WERI-Rb-1 (cell line): ENCODE data around the gene CCR8.
"Not testable (repeated sequence)": the region's sequence is repeated elsewhere in the genome, so short reads cannot be mapped to it uniquely, and the experiment has no call there.

Experiments
- DNase-seq: peaks from one replicate; pipeline ENCODE4 v3.0.0-alpha.2; 2020
- H3K27ac ChIP-seq: fragments of 250-450 bp; sonication (Bioruptor Pico); 2 replicates; pipeline ENCODE4 v1.5.1; 2020; ENCODE audit warnings: mild to moderate bottlenecking, moderate library complexity
- H3K27me3 ChIP-seq: fragments of 250-450 bp; sonication (Bioruptor Pico); 2 replicates; pipeline ENCODE4 v1.5.1; 2021; ENCODE audit warnings: mild to moderate bottlenecking, low read depth, moderate library complexity; ENCODE audit not compliant: insufficient read depth, severe bottlenecking
- H3K36me3 ChIP-seq: fragments of 250-450 bp; sonication (Bioruptor Pico); 2 replicates; pipeline ENCODE4 v1.5.1; 2020; ENCODE audit warnings: mild to moderate bottlenecking, moderate library complexity
- H3K4me3 ChIP-seq: 2 replicates; pipeline ENCODE4 v1.5.1; 2011; ENCODE audit warnings: low read depth, mild to moderate bottlenecking, control low read depth, low read length
- H3K9me3 ChIP-seq: fragments of 250-450 bp; sonication (Bioruptor Pico); 2 replicates; pipeline ENCODE4 v1.5.1; 2021; ENCODE audit warnings: mild to moderate bottlenecking, moderate library complexity; ENCODE audit not compliant: severe bottlenecking
- TF ChIP-seq, protein P1 (sequence below): IDR thresholded peaks from 2 replicates; pipeline ENCODE4 v1.5.1; 2011; ENCODE audit warnings: low read depth, mild to moderate bottlenecking, control low read depth, inconsistent platforms, low read length

The CCR8 gene

GRCh38 chr3:39317571-39318169 is 11.8 kb upstream of the CCR8 start:
- Histone ChIP-seq H3K27ac (no peak overlapping the region), H3K36me3 (no peaks in the 10 kb centered on the region), H3K9me3 (no peaks in the 10 kb centered on the region), H3K4me3 (no peak overlapping the region), H3K27me3 (no peaks in the 10 kb centered on the region)
- no peak for DNase-seq
- TF ChIP-seq, protein P1, sequence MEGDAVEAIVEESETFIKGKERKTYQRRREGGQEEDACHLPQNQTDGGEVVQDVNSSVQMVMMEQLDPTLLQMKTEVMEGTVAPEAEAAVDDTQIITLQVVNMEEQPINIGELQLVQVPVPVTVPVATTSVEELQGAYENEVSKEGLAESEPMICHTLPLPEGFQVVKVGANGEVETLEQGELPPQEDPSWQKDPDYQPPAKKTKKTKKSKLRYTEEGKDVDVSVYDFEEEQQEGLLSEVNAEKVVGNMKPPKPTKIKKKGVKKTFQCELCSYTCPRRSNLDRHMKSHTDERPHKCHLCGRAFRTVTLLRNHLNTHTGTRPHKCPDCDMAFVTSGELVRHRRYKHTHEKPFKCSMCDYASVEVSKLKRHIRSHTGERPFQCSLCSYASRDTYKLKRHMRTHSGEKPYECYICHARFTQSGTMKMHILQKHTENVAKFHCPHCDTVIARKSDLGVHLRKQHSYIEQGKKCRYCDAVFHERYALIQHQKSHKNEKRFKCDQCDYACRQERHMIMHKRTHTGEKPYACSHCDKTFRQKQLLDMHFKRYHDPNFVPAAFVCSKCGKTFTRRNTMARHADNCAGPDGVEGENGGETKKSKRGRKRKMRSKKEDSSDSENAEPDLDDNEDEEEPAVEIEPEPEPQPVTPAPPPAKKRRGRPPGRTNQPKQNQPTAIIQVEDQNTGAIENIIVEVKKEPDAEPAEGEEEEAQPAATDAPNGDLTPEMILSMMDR = no peak

GRCh38 chr3:39318301-39318700 is 11.2 kb upstream of the CCR8 start:
- no peak for DNase-seq
- Histone ChIP-seq H3K27me3 (no peaks in the 10 kb centered on the region), H3K4me3 (no peak overlapping the region), H3K36me3 (no peaks in the 10 kb centered on the region), H3K9me3 (no peaks in the 10 kb centered on the region), H3K27ac (no peak overlapping the region)
- TF ChIP-seq, protein P1 = no peak

- H3K27ac ChIP-seq = no peak overlapping the region
- H3K27me3 ChIP-seq = no peaks in the 10 kb centered on the region
- no peak for DNase-seq
- H3K4me3 ChIP-seq = no peak overlapping the region
- H3K9me3 ChIP-seq = no peaks in the 10 kb centered on the region
- TF ChIP-seq, protein P1 = no peak
- no peaks in the 10 kb centered on the region for H3K36me3 ChIP-seq
Observed at GRCh38 chr3:39319249-39319648, 10.3 kb upstream of the CCR8 start.

GRCh38 chr3:39321574-39321983 is 7.9 kb upstream of the CCR8 start:
- DNase-seq, H3K9me3 ChIP-seq, H3K36me3 ChIP-seq, H3K27me3 ChIP-seq, H3K4me3 ChIP-seq, H3K27ac ChIP-seq: not testable (repeated sequence)

DNA sequence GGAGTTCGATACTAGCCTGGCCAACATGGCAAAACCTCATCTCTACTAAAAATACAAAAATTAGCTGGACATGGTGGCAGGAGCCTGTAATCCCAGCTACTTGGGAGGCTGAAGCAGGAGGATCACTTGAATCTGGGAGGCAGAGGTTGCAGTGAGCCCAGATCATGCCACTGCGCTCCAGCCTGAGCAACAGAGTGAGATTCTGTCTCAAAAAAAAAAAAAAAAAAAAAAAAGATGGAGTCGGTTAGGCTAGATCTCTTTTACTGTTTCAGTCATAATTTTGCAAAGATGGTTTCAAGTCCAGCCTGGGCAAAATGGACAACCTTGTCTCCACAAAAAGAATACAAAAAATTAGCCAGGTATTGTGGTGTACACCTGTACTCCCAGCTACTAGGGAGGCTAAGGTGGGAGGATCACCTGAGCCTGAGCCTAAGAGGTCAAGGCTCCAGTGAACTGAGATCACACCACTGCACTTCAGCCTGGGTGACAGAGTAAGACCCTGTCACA is 7.2 kb upstream of the CCR8 start:
- H3K27ac ChIP-seq = not testable (repeated sequence)

DNA sequence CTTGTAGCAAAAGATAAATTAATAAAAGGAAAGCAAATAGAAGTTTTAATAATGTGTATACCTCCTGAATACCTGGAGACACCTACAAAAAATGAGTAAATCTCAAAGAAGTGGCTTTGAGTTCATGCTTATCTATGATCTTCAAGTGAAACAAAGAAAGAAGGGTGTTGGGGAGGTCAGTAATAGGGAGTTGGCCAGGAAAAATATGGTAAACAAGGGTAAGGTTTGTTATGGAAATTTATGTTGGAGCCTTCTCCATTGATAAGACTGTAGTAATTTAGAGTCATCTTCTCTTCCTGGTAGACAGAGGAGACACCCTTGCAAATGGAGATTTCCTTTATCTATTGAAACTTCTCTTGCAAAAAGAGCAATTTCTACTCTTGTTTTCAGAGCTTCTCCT is 6.6 kb upstream of the CCR8 start:
- Histone ChIP-seq H3K4me3 (no peak overlapping the region), H3K27ac (no peak overlapping the region), H3K9me3 (no peaks in the 10 kb centered on the region), H3K36me3 (no peaks in the 10 kb centered on the region), H3K27me3 (no peaks in the 10 kb centered on the region)
- no peak for DNase-seq
- TF ChIP-seq, protein P1 = no peak

More for the DNA sequence above, 7.2 kb upstream of the CCR8 start:
- not testable (repeated sequence) for DNase-seq, H3K4me3 ChIP-seq, H3K27me3 ChIP-seq, H3K9me3 ChIP-seq, H3K36me3 ChIP-seq

DNA sequence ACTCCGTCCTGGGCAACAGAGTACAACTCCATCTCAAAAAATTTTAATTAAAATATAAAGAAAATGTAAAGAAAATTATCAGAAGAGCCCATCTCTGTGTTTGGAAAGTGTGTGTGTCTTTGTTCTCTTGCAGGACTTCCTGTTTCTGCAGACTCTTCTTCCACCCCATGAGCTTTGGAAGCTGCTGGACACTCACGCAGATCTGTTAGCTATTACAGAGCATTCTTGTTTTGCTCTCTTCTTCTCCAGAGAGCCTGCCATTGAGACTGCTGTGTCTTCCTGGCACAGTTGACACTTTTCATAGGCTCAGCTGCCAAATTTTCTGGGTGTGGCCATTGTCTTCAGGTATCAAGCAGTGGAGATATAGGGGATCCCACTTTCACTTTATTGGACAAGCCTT is 6.0 kb upstream of the CCR8 start:
- Histone ChIP-seq H3K36me3 (no peaks in the 10 kb centered on the region), H3K27me3 (no peaks in the 10 kb centered on the region), H3K27ac (no peak overlapping the region), H3K9me3 (peaks cover 1% of the 10 kb centered on the region), H3K4me3 (no peak overlapping the region)
- TF ChIP-seq, protein P1 = no peak
- DNase-seq = no peak
